NCI-H2227 treated with DMSO at 0.1 percent for 48 hours (cell line): ENCODE data around the gene ZNF638.

ENCODE experiments used
- DNase-seq: peaks from one replicate; lab custom pipeline; 2025; lab: John Stamatoyannopoulos, UW

ZNF638 gene

DNA sequence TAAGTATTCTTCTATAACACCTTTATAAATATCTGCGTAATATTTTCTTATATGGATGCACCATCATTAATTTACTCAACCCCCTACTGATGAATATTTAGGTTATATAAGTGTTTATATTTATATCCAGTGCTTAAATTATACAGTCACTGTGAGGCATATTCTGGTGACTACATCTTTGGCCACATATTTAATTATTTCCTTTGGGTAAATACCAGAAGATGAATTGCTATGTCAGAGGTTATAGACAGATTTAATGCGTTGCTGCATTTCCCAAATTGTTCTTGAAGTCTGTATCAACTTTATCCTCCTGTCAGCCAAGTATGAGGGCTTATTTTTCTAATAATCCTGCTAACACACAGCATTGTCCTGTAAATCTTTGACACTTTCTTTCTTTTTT lies 140.4 kb downstream of the ZNF638 start:
- DNase-seq, result no peak

DNA sequence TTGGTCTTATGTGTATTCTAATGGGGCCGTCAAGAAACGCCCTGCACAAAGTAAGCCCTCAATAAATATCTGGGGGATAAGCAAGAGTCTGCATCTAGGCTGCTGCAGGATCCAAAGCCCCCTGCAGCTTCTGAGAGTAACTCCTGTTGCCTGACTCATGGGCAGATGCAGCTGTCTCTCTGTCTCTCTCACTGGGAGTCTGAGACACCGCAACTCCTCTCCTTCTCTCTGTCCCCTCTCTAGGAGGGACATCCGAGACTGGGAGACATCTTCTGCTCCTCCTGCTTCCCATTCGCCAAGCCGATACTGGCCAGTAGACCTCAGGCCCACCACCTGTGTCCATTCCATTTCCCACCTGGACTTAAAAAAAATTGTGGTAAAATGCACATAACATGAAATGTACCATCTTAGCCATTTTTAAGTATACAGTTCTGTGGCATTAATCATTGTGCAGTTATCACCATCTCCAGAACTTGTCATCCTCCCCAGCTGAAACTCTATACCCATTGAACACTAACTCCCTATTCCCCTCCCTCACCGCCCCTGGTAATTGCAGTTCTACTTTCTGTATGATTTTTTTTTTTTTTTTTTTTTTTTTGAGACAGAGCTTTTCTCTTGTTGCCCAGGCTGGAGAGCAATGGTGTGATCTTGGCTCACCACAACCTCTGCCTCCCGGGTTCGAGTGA lies 141.9 kb downstream of the ZNF638 start:
- no peak for DNase-seq

DNA sequence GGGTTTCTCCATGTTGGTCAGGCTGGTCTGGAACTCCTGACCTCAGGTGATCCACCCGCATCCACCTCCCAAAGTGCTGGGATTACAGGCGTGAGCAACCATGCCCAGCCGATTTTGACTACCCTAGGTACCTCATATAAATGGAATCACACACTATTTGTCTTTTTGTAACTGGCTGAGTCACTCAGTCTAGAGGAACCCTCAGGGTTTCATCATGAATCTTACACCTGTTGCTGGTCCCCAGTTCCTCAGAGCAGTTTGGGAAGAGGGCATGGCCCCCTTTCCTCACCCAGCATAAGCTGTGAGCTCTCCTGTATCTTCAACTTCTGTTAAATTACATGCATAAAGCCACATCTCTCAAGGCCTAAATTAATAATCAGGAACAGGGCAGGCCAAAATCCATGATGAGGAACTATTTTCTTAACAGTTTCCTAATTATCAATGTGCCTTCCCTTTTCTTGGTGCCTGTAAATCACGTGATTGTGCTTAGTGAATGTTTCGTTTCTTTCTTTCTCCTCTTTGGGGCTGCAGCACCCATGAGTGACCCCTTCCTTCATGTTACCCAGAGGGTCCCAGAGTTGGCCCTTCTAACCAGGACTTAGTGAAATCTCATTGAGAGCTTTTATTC lies 142.6 kb downstream of the ZNF638 start:
- no peak for DNase-seq

DNA sequence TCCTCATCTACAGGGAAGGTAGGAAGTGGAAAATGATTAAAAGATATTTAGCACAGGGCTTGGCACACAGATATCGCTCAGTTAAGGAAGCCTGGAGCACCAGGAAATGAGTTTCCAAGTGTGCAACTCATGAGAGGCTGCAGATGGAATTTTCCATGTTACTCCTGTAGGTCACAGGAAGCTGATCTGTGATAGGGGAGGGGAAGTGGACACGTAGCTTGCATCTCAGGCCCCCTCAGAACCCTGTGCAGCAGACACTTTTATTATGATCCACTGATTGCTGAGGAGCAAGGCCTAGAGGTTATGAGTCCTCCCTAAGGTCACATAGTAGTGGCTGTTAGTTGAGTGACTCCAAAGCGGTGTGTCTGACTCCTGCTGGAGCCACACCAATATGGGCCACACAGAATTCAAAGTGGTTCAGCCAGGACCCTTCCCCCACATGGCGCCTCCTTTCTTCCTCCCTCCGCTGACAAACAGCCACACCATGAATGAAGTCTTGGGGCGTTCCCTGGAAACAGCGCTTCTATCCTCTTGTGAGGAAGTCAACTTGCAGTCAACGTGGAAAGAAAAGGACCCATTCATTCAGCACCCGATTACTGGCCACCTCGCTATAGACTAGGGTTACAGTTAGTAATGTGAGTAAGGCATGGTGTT lies 143.3 kb downstream of the ZNF638 start:
- DNase-seq, result no peak

DNA sequence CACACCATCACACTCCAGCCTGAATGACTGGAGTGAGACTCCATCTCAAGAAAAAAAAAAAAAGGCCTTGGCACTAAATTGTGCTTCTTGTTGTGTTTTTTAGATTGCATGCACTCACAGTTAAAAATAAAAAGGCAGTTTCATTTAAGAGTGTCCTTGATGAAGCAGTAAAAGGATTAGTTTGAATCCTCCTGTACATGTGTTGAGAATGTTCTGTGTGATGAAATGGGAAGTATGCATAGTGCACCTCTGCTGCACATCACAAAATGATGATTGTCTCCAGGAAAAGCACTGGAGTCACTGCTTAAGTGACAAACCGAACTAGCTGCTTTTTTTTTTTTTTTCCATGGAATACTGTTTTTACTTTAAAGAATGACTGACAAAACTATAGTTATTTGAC lies 144.9 kb downstream of the ZNF638 start:
- DNase-seq, result no peak

DNA sequence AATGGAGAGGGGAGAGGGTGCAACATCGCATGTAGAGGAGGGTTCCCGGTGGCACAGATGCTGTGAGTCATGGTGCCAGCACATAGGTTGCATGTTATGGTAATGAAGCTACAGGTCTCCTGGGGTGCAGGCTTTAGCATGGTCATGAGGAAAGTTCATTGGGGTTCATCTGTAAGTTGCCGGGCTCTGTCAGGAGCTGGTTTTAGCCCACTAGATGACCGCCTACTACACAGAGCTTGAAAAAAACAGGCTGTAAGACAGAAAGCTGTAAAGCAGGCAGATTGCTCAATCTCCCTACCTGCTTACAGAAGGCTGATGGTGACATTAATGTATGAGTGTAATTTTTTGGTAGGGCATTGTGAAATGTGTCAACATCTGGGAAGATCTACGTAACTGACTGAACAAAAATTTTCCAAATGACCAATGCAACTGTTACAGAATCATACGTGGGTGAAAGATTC lies 145.7 kb downstream of the ZNF638 start:
- DNase-seq, result no peak

DNA sequence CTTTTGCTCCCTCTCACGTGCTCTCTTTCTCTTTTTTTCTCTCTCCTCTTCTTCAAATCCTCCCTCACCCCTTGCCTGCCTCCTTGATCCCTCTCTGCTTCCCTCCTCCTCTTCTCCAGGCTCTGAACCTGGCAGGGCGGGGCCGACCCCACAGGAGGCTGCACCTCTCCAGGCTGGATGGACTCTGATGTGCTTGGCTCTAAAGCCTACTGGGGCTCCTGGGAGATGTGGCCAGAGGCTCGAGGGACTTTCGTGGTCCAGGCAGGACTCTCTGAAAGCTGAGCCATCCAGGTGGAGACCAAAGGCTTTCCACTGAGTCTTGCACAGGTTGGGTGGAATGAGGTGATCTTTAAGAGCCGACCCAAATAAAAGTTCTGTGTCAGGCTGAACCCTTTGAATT lies 147.2 kb downstream of the ZNF638 start:
- no peak for DNase-seq

DNA sequence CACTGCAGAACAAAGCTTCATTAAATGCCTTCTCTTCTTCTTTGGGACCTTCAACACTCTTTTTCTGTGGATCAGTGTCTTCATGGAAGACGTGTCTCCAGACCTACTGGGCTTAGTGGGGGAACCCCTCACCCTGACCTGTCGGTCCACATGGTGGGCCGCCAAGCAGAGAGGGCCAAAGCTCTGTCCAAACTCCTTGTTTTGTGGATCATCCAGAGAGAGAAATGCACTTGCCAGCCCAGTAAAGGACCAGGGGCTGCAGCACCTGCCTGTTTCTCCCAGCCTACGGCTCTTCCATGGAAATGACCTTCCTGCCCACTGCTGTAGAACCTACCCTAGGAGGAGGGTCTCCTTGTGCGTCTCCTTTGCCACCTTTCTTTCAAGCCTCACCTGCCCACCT lies 147.7 kb downstream of the ZNF638 start:
- DNase-seq, result no peak

DNA sequence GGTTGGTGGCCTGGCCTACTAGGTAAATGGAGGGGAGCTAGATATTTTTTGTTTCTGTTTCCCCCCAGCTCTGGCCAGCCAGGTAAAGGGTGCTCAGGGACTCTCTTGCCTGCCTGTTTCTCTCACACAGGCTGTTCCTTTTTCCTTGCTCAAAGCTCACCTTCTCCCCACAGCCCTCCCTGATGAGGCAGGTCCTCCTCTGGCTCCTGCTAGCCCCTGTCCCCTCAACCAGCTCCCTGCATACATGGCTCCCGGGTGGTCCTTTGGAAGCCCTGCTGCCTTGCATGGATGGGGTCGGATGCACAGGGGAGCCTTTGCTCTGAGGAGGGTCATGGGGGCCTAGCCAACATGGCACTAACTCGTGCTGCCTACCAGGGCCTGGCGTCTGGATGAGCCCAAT lies 149.5 kb downstream of the ZNF638 start:
- DNase-seq, result no peak

DNA sequence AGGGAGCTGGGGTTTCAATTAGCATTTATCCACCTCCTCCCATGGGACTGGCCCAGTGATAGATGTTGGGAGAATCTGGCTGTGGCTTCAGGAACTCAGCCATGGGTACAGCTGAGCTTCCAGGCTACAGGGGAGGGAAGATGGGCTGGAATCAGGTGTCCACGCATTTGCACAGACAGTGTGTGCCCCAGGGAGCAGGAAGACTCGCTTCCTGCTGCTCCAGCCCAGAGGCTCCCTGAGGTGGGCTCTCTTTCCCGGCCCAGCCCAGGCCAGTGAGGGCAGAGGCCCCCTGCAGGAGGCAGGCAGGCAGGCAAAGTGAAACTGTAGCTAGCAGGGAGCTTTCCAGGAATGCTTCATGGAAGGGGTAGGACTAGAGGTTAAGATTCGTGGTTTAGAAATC lies 150.5 kb downstream of the ZNF638 start:
- DNase-seq, result no peak

DNA sequence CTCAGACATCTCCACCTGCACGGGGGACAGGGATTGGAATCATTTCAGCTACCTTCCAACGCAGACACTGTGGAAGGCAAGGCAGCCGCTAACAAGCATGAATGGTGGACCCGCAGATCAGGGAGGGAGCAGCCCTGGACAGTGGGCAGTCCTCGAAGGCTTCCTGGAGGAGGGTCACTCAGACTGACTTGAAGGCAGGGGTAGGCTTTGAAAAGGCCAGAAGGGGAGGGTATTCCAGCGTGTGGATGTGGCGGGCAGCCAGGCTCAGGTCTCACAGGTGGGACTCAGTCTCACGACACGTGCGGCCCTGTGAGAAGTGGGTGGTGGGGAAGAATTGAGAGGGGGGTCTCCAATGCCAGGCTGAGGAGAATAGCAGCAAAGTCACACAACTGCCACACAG lies 151.7 kb downstream of the ZNF638 start:
- no peak for DNase-seq

DNA sequence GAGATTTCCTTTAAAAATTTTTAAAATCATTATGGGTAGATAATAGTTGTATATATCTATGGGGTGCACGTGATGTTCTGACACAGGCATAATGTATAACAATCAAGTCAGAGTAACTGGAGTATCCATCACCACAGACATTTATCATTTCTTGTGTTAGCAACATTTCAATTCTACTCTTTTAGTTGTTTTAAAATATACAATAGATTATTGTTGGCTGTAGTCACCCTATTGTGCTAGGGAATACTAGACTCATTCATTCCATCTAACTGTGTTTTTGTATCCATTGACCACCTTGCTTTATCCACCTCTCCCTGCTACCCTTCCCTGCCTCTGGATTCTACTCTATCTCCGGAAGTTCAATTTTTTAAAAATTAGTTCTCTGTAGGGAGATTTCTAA lies 152.8 kb downstream of the ZNF638 start:
- DNase-seq, result no peak
